Measurements from ENCODE around the gene TMEM156. TPM values are rescaled to one million over a fixed set of nuclear protein-coding genes. Genes with fewer than 3 reads are reported as not detected.

Gene TMEM156
- total RNA-seq, 4 donors from 2014 or later, result 0.33 TPM; not detected in 3

DNA sequence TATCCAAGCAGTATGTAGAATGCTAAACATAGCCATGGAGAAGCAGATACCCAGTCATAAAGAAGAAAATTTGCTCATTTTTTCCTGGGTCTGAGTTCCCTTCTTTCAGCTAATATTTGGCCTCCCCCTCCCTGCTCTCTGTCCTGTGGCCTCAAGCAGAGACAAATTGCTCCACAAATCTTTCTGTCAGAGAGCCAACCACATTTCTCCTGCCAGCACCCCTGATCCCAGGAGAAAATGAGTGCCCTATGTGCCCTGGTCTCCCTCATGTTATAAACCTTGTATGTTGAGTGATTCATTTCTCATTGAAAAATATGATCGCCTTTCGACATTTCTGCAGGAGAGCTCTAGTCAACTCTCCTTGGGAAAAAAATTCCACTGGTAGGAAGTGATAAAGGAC is 82.0 kb downstream of the TMEM156 start:
- no peak for DNase-seq
- Histone ChIP-seq H3K4me1 (no peaks in the 10 kb centered on the region), H3K36me3 (peaks cover 0 to 3% of the 10 kb centered on the region in 2 donors), H3K9me3 (no peaks in the 10 kb centered on the region), H3K27me3 (no peaks in the 10 kb centered on the region), H3K4me3 (replicated peaks in 1 of 3) (no peak overlapping the region), H3K27ac (no peak overlapping the region)
- TF ChIP-seq CTCF (IDR thresholded peaks at IDR 0.05) (no peak), POLR2A (IDR thresholded peaks at IDR 0.05) (no peak)
- WGBS, 2 donors, result 93 to 94% methylated on average over 2 of the region's 2 CpGs
- intact Hi-C loops (cut with DNase I), result no loop called here

DNA sequence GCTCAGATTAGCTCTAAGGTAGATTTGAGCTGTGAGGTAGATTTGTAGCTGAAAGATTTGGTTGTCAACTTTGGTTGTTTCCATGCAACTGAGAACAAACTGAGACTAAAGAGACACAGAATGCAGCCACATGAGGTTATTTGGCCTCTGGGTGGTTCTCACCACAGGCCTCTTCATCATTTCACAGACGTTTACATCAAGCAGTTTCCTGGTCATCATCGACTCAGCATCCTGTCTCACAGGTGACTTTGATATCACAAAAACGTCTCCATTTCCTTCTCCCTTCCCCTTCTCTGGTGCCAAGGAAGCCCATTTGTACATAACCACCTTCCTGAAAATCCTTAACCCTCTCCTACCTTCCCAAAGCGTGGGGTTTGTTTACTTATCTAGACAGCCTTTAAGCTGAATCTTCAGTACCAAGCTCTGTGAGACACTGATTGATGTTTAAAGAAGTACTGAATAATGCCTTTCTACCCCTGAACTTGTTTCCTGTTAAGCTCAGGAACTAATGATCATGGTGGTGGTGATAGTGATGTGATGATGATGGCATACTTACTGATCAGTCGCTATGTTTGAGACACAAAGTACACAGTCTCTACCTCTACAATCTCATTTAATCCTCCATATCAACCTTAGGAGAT is 82.7 kb downstream of the TMEM156 start:
- Histone ChIP-seq H3K27ac (no peak overlapping the region), H3K36me3 (peaks cover 2 to 4% of the 10 kb centered on the region in 2 donors), H3K27me3 (no peaks in the 10 kb centered on the region), H3K4me3 (replicated peaks in 1 of 3) (no peak overlapping the region), H3K9me3 (no peaks in the 10 kb centered on the region), H3K4me1 (no peaks in the 10 kb centered on the region)
- DNase-seq, result no peak
- WGBS, 2 donors, result 41 to 53% methylated on average over 5 of the region's 5 CpGs
- TF ChIP-seq CTCF (IDR thresholded peaks at IDR 0.05) (no peak), POLR2A (IDR thresholded peaks at IDR 0.05) (no peak)
- intact Hi-C loops (cut with DNase I), result no loop called here

DNA sequence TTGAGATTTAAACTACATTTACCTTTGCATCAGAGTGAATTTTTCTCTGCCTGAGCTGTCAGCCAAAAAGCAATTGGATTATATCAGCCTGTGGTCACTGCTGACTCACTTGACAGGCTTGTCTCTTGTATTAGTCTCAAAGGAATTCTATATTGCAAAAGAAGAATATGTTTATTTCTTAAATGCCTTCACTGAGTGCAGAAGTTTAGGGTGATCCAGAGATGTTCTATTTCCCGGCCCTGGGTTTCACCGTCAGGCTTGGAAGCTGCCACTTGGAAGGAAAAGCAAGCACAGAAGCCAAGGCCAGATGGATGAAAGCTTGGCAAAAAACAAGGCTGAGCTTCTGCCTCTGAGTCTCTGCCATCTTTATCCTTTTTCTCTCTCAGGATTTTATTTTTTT is 83.7 kb downstream of the TMEM156 start:
- Histone ChIP-seq H3K4me1 (no peaks in the 10 kb centered on the region), H3K27me3 (no peaks in the 10 kb centered on the region), H3K36me3 (peaks cover 4 to 10% of the 10 kb centered on the region in 2 donors), H3K9me3 (no peaks in the 10 kb centered on the region), H3K4me3 (replicated peaks in 1 of 3) (no peak overlapping the region), H3K27ac (no peak overlapping the region)
- intact Hi-C loops (cut with DNase I), result no loop called here
- DNase-seq, result no peak
- TF ChIP-seq POLR2A (IDR thresholded peaks at IDR 0.05), result no peak
- no peak for TF ChIP-seq CTCF (IDR thresholded peaks at IDR 0.05)
- 68 to 76% methylated on average over 2 of the region's 2 CpGs for WGBS, 2 donors

DNA sequence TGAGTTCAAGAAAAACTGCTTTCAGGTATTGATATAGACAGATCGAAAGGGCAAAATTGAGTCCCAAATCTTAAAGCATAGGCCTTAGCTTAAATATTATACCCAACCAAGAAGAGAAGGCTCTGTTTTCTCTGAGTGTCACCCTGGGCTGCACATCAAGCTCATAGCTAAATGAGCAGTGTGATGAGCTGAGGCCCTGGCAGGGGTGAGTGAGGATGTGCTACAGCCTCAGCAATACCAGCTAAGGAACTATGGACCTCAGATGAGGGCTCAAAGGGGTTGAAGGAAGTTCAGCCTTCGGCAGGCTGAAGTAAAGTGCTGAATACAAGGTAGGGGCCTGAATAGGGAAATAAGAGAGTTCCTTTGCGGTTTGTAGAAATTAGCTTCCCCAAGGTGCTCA is 85.3 kb downstream of the TMEM156 start:
- TF ChIP-seq CTCF (IDR thresholded peaks at IDR 0.05) (no peak), POLR2A (IDR thresholded peaks at IDR 0.05) (no peak)

DNA sequence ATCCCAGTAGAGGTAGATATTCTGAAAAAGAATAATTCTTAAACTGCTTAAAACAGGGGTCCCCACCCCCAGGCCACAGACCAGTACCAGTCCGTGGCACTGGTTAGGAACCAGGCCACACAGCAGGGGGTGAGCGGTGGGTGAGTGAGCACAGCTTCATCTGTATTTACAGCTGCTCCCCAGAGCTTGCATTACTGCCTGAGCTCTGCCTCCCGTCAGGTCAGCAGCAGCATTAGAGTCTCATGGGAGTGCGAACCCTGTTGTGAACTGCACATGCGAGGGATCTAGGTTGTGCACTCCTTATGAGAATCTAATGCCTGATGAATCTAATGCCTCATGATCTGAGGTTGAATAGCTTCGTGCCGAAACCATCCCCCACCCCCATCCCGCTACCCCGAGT is 87.8 kb downstream of the TMEM156 start:
- Histone ChIP-seq H3K9me3 (no peaks in the 10 kb centered on the region), H3K4me1 (no peaks in the 10 kb centered on the region), H3K27me3 (no peaks in the 10 kb centered on the region), H3K27ac (no peak overlapping the region), H3K36me3 (peaks cover 12 to 34% of the 10 kb centered on the region in 2 donors), H3K4me3 (replicated peaks in 1 of 3) (no peak overlapping the region)
- intact Hi-C loops (cut with DNase I), result no loop called here
- TF ChIP-seq CTCF (IDR thresholded peaks at IDR 0.05), result no peak
- no peak for TF ChIP-seq POLR2A (IDR thresholded peaks at IDR 0.05)
- DNase-seq, result no peak
- 89 to 93% methylated on average over 9 of the region's 9 CpGs for WGBS, 2 donors

More for the DNA sequence above, 85.3 kb downstream of the TMEM156 start:
- 91 to 99% methylated on average over 3 of the region's 3 CpGs for WGBS, 2 donors
- Histone ChIP-seq H3K9me3 (no peaks in the 10 kb centered on the region), H3K27ac (no peak overlapping the region), H3K4me3 (replicated peaks in 1 of 3) (no peak overlapping the region), H3K36me3 (peaks cover 4 to 16% of the 10 kb centered on the region in 2 donors), H3K4me1 (no peaks in the 10 kb centered on the region), H3K27me3 (no peaks in the 10 kb centered on the region)
- intact Hi-C loops (cut with DNase I), result no loop called here
- DNase-seq, result no peak
